HepG2 (cell line): ENCODE data around the gene FOSL2. TPM values are rescaled to one million over a fixed set of nuclear protein-coding genes. Genes with fewer than 3 reads are reported as not detected.
A peak's percentile ranks its signal among the peaks of the same experiment; 100 is the strongest.

Experiments
- ATAC-seq: fragments of 200-7000 bp; cut with Tn5 transposase; 3 replicates; pipeline ENCODE4 v1.9.1; 2020; ENCODE audit warnings: mild to moderate bottlenecking, moderate library complexity
- BruUV-seq: library from RNA; stranded (reverse); fragments of 400-500 nt; replicated peaks from 2 replicates; lab custom pipeline; 2021; lab: Mats Ljungman, UMichigan
- CTCF ChIA-PET: fragments of 300-600 bp; formaldehyde crosslinking; extraction: SDS; loops from one replicate; lab custom pipeline; 2021; ENCODE audit warnings: low total read pairs, inconsistent platforms, low intra/inter-chr PET ratio; lab: Yijun Ruan, JAX
- POLR2A ChIA-PET: fragments of 350-600 bp; sonication (Branson Sonifier 250); formaldehyde crosslinking; loops from one replicate; lab custom pipeline; 2020; ENCODE audit warnings: antibody characterized with exemption, inconsistent platforms; lab: Yijun Ruan, JAX
- DNase-seq: peaks from one replicate; pipeline ENCODE4 v3.0.0-alpha.2; 2015; ENCODE audit warnings: low spot score
- FAIRE-seq: peaks from 3 replicates; lab custom pipeline; 2011; peaks lifted over from hg19 to GRCh38; lab: Jason Lieb, UNC
- H2AFZ ChIP-seq: one replicate; pipeline ENCODE4 v1.6.1; 2011; ENCODE audit warnings: low read length, inconsistent platforms
- H3K27ac ChIP-seq: fragments of 300-600 bp; 3 replicates; pipeline ENCODE4 v1.8.0; 2011; ENCODE audit warnings: mixed run types, mild to moderate bottlenecking, mixed read lengths, low read length, inconsistent platforms; ENCODE audit not compliant: insufficient read depth; ENCODE audit errors: extremely low read length
- H3K27me3 ChIP-seq, 2 experiments: fragments of 200-600 bp in 1 of 2; 2 replicates in 1 of 2; 3 replicates in 1 of 2; pipeline versions ENCODE4 v1.6.0 to v1.8.0; 2011; ENCODE audit warnings: low read length in 2 of 2, mild to moderate bottlenecking in 2 of 2, moderate library complexity in 2 of 2, inconsistent platforms in 1 of 2; ENCODE audit not compliant: insufficient read depth in 2 of 2, control insufficient read depth in 1 of 2
- H3K36me3 ChIP-seq, 2 experiments: fragments of 200-600 bp in 1 of 2; replicated peaks in 1 of 2; 2 replicates in 1 of 2; 3 replicates in 1 of 2; pipeline versions ENCODE4 v1.5.1 to v1.8.0; 2011; ENCODE audit warnings: low read length in 2 of 2, inconsistent platforms in 1 of 2; ENCODE audit not compliant: insufficient read depth in 2 of 2, control insufficient read depth in 1 of 2
- H3K4me1 ChIP-seq: 2 replicates; pipeline ENCODE4 v1.5.1; 2012; ENCODE audit warnings: low read length, inconsistent platforms; ENCODE audit not compliant: insufficient read depth
- H3K4me2 ChIP-seq: 2 replicates; pipeline ENCODE4 v1.6.0; 2011; ENCODE audit warnings: low read depth, low read length, inconsistent platforms
- H3K4me3 ChIP-seq, 3 experiments: fragments of 200-600 bp in 1 of 3; sonication (generic), shearing (Covaris generic) in 1 of 3; replicated peaks in 1 of 3; 2 replicates each; pipeline ENCODE4 v1.5.1; 2011 to 2016; ENCODE audit warnings: low read length in 3 of 3, inconsistent platforms in 2 of 3, low read depth in 2 of 3, mild to moderate bottlenecking in 2 of 3, control low read depth in 1 of 3, mixed read lengths in 1 of 3; ENCODE audit not compliant: insufficient read depth in 1 of 3
- H3K79me2 ChIP-seq: one replicate; pipeline ENCODE4 v1.6.1; 2011; ENCODE audit warnings: low read length, inconsistent platforms; ENCODE audit not compliant: insufficient read depth
- H3K9ac ChIP-seq: 2 replicates; pipeline ENCODE4 v1.6.0; 2011; ENCODE audit warnings: mild to moderate bottlenecking, low read depth, low read length, inconsistent platforms; ENCODE audit not compliant: insufficient read depth
- H3K9me3 ChIP-seq: 2 replicates; pipeline ENCODE4 v1.5.1; 2012; ENCODE audit warnings: mild to moderate bottlenecking, low read length
- H4K20me1 ChIP-seq: 2 replicates; pipeline ENCODE4 v1.6.0; 2011; ENCODE audit warnings: inconsistent platforms, mild to moderate bottlenecking, low read length, moderate library complexity; ENCODE audit not compliant: insufficient read depth
- ARNT2 ChIP-seq: sonication (generic); formaldehyde crosslinking; IDR thresholded peaks from 2 replicates; pipeline ENCODE4 v1.8.0; 2022; ENCODE audit warnings: mild to moderate bottlenecking, low read depth, missing genetic modification reagents, moderate library complexity
- CREB1 ChIP-seq, 2 experiments: fragments of 450-650 bp in 1 of 2; IDR thresholded peaks; 2 replicates each; pipeline ENCODE4 v1.6.1; 2016 to 2017; ENCODE audit warnings: control low read depth in 1 of 2, mild to moderate bottlenecking in 1 of 2, missing compliant biosample characterization in 1 of 2, missing genetic modification characterization in 1 of 2
- HDAC2 ChIP-seq: sonication (generic); formaldehyde crosslinking; IDR thresholded peaks from 2 replicates; pipeline ENCODE4 v1.4.0; 2020; ENCODE audit warnings: missing genetic modification reagents
- HMGXB3 ChIP-seq: sonication (generic); formaldehyde crosslinking; IDR thresholded peaks from 2 replicates; pipeline ENCODE4 v1.4.0; 2020; ENCODE audit warnings: missing genetic modification reagents, borderline replicate concordance
- KDM6A ChIP-seq: IDR thresholded peaks from 2 replicates; pipeline ENCODE4 v1.6.1; 2016; ENCODE audit warnings: low read depth
- KLF12 ChIP-seq: sonication (generic); formaldehyde crosslinking; IDR thresholded peaks from 2 replicates; pipeline ENCODE4 v1.4.0; 2020; ENCODE audit warnings: missing genetic modification reagents, borderline replicate concordance
- NR2C2 ChIP-seq: sonication (generic); formaldehyde crosslinking; IDR thresholded peaks from 2 replicates; pipeline ENCODE4 v1.4.0; 2020; ENCODE audit warnings: missing genetic modification reagents, mild to moderate bottlenecking, moderate library complexity, borderline replicate concordance
- PLSCR1 ChIP-seq: sonication (generic); formaldehyde crosslinking; IDR thresholded peaks from 2 replicates; pipeline ENCODE4 v1.5.0; 2020; ENCODE audit warnings: missing genetic modification reagents, mild to moderate bottlenecking, borderline replicate concordance
- RFXANK ChIP-seq: IDR thresholded peaks from 2 replicates; pipeline ENCODE4 v1.6.1; 2016
- ZNF207 ChIP-seq: fragments of 450-650 bp; IDR thresholded peaks from 2 replicates; pipeline ENCODE4 v1.6.1; 2016; ENCODE audit warnings: antibody characterized with exemption, borderline replicate concordance
- ZNF292 ChIP-seq: sonication (generic); formaldehyde crosslinking; IDR thresholded peaks from 2 replicates; pipeline ENCODE4 v1.8.1; 2022; ENCODE audit warnings: mild to moderate bottlenecking, low read depth, missing genetic modification reagents, borderline replicate concordance
- ZNF572 ChIP-seq: sonication (generic); formaldehyde crosslinking; IDR thresholded peaks from 2 replicates; pipeline ENCODE4 v1.5.1; 2020; ENCODE audit warnings: mild to moderate bottlenecking, missing genetic modification reagents
- ZNF878 ChIP-seq: sonication (generic); formaldehyde crosslinking; IDR thresholded peaks from 2 replicates; pipeline ENCODE4 v1.8.1; 2023; ENCODE audit warnings: mild to moderate bottlenecking, missing genetic modification reagents, moderate library complexity
- WGBS: methylation state at CpG from one replicate; pipeline ENCODE4 v1.1.6; 2017; ENCODE audit warnings: low lambda C conversion rate; 5-methylcytosine and 5-hydroxymethylcytosine counted together
- in situ Hi-C: cut with HindIII; loops from 2 replicates; pipeline ENCODE4 v1.10.0; 2017; ENCODE audit warnings: low pct_unique_long_range_greater_than_20kb; ENCODE audit not compliant: extremely low pct_ligation_motif_present
- intact Hi-C: fragments of 100-400 bp; cut with micrococcal nuclease; formaldehyde crosslinking; loops from one replicate; pipeline ENCODE4 v1.10.0; 2022; ENCODE audit not compliant: unreplicated experiment
- polyA plus RNA-seq, 8 experiments: library from polyadenylated mRNA; depleted of rRNA in 3 of 8; stranded (reverse) in 7 of 8; unstranded in 1 of 8; fragments of >200 nt; fragmentation: Illumina TruSeq in 4 of 8; extraction: Trizol in 4 of 8; gene quantifications; 2 replicates each; pipeline versions ENCODE4 v1.2.1 to v1.2.3, GENCODE V29; 2011 to 2016; ENCODE audit warnings: low read depth in 4 of 8, missing spikeins in 1 of 8, mixed read lengths in 1 of 8; ENCODE audit not compliant: insufficient read depth in 1 of 8
- total RNA-seq, 5 experiments: library from RNA; depleted of rRNA; stranded (reverse); fragments of >200 nt; fragmentation: Illumina TruSeq; extraction: Trizol; gene quantifications; 2 replicates each; pipeline ENCODE4 v1.2.3, GENCODE V29; 2016; ENCODE audit warnings: low read depth in 1 of 5

Gene FOSL2
- total and polyA plus RNA-seq, 2 of the 13 experiments (the other 11 are each of a cell fraction or from before 2014, with no cell fraction given) = 3.4 to 18.1 TPM

- 24% methylated on average over 8 of the region's 8 CpGs for WGBS
Measured at GRCh38 chr2:28465148-28465885, 72.7 kb downstream of the FOSL2 start.

More at GRCh38 chr2:28465148-28465885, 72.7 kb downstream of the FOSL2 start:
- Histone ChIP-seq H4K20me1 (no peaks in the 10 kb centered on the region), H3K27ac (no peak overlapping the region), H2AFZ (no peak overlapping the region), H3K9ac (no peak overlapping the region), H3K36me3 (no peaks in the 10 kb centered on the region), H3K27me3 (peaks cover 0 to 19% of the 10 kb centered on the region in 2 experiments; a peak in 2 of 5 replicates), H3K4me2 (no peak overlapping the region), H3K79me2 (no peaks in the 10 kb centered on the region), H3K4me3 (no peak overlapping the region), H3K9me3 (no peaks in the 10 kb centered on the region), H3K4me1 (peaks cover 9% of the 10 kb centered on the region)
- POLR2A ChIA-PET = no interaction called here
- BruUV-seq = no TSS peak
- TF ChIP-seq CREB1 (IDR thresholded peaks at IDR 0.05) (no peak), CREB1 (CRISPR knock-in tag; IDR thresholded peaks at IDR 0.05) (no peak), RFXANK (CRISPR knock-in tag) (no peak), PLSCR1 (no peak), ZNF572 (CRISPR knock-in tag) (no peak), KLF12 (CRISPR knock-in tag) (no peak), ZNF207 (no peak), HDAC2 (no peak), NR2C2 (no peak), ZNF292 (CRISPR knock-in tag) (no peak), KDM6A (CRISPR knock-in tag) (no peak), HMGXB3 (CRISPR knock-in tag) (no peak), ZNF878 (CRISPR knock-in tag) (no peak), ARNT2 (CRISPR knock-in tag) (no peak)
- DNase-seq = peak; percentile 45
- in situ Hi-C loops = no loop called here
- peak; percentile 37; the same call in 2 of the 3 replicates for ATAC-seq
- CTCF ChIA-PET = no interaction called here
- intact Hi-C loops = no loop called here
- FAIRE-seq = no peak
